Measurements from ENCODE around the gene KIF20A.
"Not testable (repeated sequence)": the region's sequence is repeated elsewhere in the genome, so short reads cannot be mapped to it uniquely, and the experiment has no call there.

The KIF20A gene

GRCh38 chr5:138178516-138179276 lies at the start of gene KIF20A, which contains the start of gene BRD8:
Gene KIF20A (plus strand): TSS chr5:138179112. CDS start chr5:138179681, 569 bp downstream.
Gene BRD8 (minus strand): TSS chr5:138178630. CDS start chr5:138178614, 16 bp downstream.
- peak; percentile 99 for DNase-seq (ENCODE audit: low spot score)

- DNase-seq (ENCODE audit: low spot score) = no peak
Measured at GRCh38 chr5:138129347-138129746, 49.6 kb upstream of the KIF20A start.

GRCh38 chr5:138132543-138132942 lies 46.4 kb upstream of the KIF20A start:
- no peak for DNase-seq (ENCODE audit: low spot score)

GRCh38 chr5:138138949-138139780 lies 39.7 kb upstream of the KIF20A start, which contains the start of gene NME5:
Gene NME5 (minus strand): TSS chr5:138139428. CDS start chr5:138138780, 648 bp downstream.
- DNase-seq (ENCODE audit: low spot score) = no peak

- no peak for DNase-seq (ENCODE audit: low spot score)
Measured at GRCh38 chr5:138139781-138140090, 39.2 kb upstream of the KIF20A start.

- no peak for DNase-seq (ENCODE audit: low spot score)
Measured at GRCh38 chr5:138140268-138140667, 38.6 kb upstream of the KIF20A start.

GRCh38 chr5:138141734-138142133 lies 37.2 kb upstream of the KIF20A start:
- no peak for DNase-seq (ENCODE audit: low spot score)

- DNase-seq (ENCODE audit: low spot score) = not testable (repeated sequence)
Measured at GRCh38 chr5:138143578-138143977, 35.3 kb upstream of the KIF20A start.

GRCh38 chr5:138148811-138149210 lies 30.1 kb upstream of the KIF20A start:
- DNase-seq (ENCODE audit: low spot score) = peak; percentile 62

- DNase-seq (ENCODE audit: low spot score) = peak; percentile 40
Measured at GRCh38 chr5:138149530-138149929, 29.4 kb upstream of the KIF20A start.

- not testable (repeated sequence) for DNase-seq (ENCODE audit: low spot score)
Measured at GRCh38 chr5:138155977-138156376, 22.9 kb upstream of the KIF20A start.

- DNase-seq (ENCODE audit: low spot score) = no peak
Measured at GRCh38 chr5:138157626-138158025, 21.3 kb upstream of the KIF20A start.

- DNase-seq (ENCODE audit: low spot score) = no peak
Measured at GRCh38 chr5:138159666-138160065, 19.2 kb upstream of the KIF20A start.

- no peak for DNase-seq (ENCODE audit: low spot score)
Measured at GRCh38 chr5:138160706-138161105, 18.2 kb upstream of the KIF20A start.

GRCh38 chr5:138163721-138164120 lies 15.2 kb upstream of the KIF20A start:
- no peak for DNase-seq (ENCODE audit: low spot score)

GRCh38 chr5:138169124-138169523 lies 9.8 kb upstream of the KIF20A start:
- no peak for DNase-seq (ENCODE audit: low spot score)

GRCh38 chr5:138170299-138170698 lies 8.6 kb upstream of the KIF20A start:
- DNase-seq (ENCODE audit: low spot score) = no peak

GRCh38 chr5:138177941-138178515 lies 884 bp upstream of the KIF20A start:
- peak; percentile 34 for DNase-seq (ENCODE audit: low spot score)

- DNase-seq (ENCODE audit: low spot score) = peak; percentile 46
Measured at GRCh38 chr5:138179277-138179857, 455 bp downstream of the KIF20A start.

- DNase-seq (ENCODE audit: low spot score) = peak; percentile 89
Measured at GRCh38 chr5:138180183-138180782, 1.4 kb downstream of the KIF20A start.

- no peak for DNase-seq (ENCODE audit: low spot score)
Measured at GRCh38 chr5:138180841-138181240, 1.9 kb downstream of the KIF20A start.

GRCh38 chr5:138182808-138183207 lies 3.9 kb downstream of the KIF20A start:
- DNase-seq (ENCODE audit: low spot score) = no peak
